ENCODE data around the gene GLYR1. TPM values are rescaled to one million over a fixed set of nuclear protein-coding genes. Genes with fewer than 3 reads are reported as not detected.

GLYR1 gene
- total and polyA plus RNA-seq, 10 of the 15 experiments (the other 5 are each of a cell fraction or from before 2014, with no cell fraction given): 7.3 to 90.2 (median 57.2) TPM

DNA sequence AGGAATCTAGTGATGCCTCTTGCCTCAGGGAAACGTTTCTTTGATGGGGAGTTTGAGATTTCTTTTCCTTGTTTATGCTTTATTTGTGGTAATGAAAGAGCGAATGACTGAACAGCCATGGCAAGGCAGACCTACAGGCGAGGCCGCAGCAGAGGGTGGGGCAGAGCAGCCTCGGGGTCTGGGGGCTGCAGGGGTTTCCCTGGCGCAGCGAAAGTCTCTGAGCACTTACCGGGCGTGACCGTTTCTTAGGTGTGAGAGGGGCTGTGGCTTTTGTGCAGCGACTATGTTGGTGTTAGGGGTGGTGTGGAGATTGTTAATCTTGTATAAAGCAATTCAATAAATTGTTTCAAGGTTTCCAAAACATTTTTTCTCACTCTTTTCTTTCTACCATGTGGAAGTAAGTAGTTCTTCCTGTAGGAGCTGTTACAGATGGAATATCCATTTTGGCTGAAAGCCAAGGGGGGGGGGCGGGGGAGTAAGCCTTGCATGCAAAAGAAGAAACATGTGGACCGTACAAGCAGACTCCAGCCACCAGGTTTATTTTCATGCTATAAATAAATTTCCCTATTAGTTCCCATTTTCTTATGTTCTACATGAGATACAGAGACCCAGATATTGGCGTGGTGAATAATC is 35.0 kb upstream of the GLYR1 start:
- in situ Hi-C loops (cut with MboI): no loop called here
- BruUV-seq (replicated peaks): no TSS peak

DNA sequence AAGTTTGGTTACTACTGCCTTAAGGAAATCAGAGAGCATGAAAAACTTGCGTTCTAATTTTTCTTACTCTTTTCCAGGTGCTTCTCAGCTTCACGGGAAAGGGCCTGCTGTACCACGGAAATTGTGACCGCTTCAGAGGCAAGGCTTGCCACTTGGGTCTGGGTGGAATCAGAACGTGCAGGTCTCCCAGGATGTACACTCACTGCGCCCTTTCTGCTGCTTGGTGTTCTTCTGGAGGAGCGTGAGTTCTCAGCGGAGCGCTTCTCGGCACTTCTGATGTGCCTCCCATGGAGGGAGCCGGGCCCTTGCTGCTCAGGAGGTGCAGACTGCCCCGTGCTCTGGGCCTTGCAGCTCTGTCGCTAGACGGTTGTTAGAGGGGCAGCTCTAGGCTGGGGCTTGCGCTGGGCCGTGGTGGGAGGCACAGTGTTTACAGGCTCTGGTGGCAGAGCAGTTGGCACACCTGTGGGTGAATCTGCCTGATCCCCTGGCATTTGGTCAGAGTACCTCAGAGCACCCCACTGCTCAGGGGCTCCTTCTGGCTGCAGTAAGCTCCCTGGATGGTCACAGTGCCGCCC is 33.0 kb upstream of the GLYR1 start:
- no peaks in the 10 kb centered on the region for H4K20me1 ChIP-seq (ENCODE audit: control insufficient read depth, insufficient read depth)
- BruUV-seq (replicated peaks): no TSS peak
- no peak for DNase-seq (ENCODE audit: low read depth, low spot score)
- in situ Hi-C loops (cut with MboI): no loop called here
- peaks cover 25 to 33% of the 10 kb centered on the region in 2 experiments for H3K36me3 ChIP-seq (ENCODE audit: control insufficient read depth in 2 of 2, insufficient read depth in 2 of 2, low read length in 1 of 2)
- no peak overlapping the region for H2AFZ ChIP-seq (ENCODE audit: control insufficient read depth, low read depth, low read length)
- H3K27me3 ChIP-seq (replicated peaks in 1 of 2; ENCODE audit: control insufficient read depth in 2 of 2, insufficient read depth in 2 of 2, low read length in 1 of 2): no peaks in the 10 kb centered on the region
- no peaks in the 10 kb centered on the region for H3K79me2 ChIP-seq (ENCODE audit: control insufficient read depth, insufficient read depth, low read length)
- WGBS (ENCODE audit: insufficient coverage, insufficient replicate concordance, low lambda C conversion rate, missing lambda C conversion rate): 95% methylated on average over 17 of the region's 17 CpGs
- no peaks in the 10 kb centered on the region for H3K9me3 ChIP-seq (replicated peaks; ENCODE audit: control insufficient read depth, insufficient read depth, low read length)
- ATAC-seq: no peak
- H3K4me3 ChIP-seq: no peak overlapping the region
- CTCF ChIA-PET: no interaction called here
- POLR2A ChIA-PET: no interaction called here
- no peaks in the 10 kb centered on the region for H3K4me1 ChIP-seq (ENCODE audit: control insufficient read depth, insufficient read depth, low read length)
- RAD21 ChIA-PET (ENCODE audit: unreplicated experiment): no interaction called here
- FAIRE-seq: no peak
- SMC1A ChIA-PET (ENCODE audit: uncharacterized antibody, unreplicated experiment): no interaction called here
- H3K27ac ChIP-seq (ENCODE audit: control insufficient read depth, insufficient read depth): no peak overlapping the region
- TF ChIP-seq IKZF2 (IDR thresholded peaks at IDR 0.05): no peak
- TF ChIP-seq, protein P1, sequence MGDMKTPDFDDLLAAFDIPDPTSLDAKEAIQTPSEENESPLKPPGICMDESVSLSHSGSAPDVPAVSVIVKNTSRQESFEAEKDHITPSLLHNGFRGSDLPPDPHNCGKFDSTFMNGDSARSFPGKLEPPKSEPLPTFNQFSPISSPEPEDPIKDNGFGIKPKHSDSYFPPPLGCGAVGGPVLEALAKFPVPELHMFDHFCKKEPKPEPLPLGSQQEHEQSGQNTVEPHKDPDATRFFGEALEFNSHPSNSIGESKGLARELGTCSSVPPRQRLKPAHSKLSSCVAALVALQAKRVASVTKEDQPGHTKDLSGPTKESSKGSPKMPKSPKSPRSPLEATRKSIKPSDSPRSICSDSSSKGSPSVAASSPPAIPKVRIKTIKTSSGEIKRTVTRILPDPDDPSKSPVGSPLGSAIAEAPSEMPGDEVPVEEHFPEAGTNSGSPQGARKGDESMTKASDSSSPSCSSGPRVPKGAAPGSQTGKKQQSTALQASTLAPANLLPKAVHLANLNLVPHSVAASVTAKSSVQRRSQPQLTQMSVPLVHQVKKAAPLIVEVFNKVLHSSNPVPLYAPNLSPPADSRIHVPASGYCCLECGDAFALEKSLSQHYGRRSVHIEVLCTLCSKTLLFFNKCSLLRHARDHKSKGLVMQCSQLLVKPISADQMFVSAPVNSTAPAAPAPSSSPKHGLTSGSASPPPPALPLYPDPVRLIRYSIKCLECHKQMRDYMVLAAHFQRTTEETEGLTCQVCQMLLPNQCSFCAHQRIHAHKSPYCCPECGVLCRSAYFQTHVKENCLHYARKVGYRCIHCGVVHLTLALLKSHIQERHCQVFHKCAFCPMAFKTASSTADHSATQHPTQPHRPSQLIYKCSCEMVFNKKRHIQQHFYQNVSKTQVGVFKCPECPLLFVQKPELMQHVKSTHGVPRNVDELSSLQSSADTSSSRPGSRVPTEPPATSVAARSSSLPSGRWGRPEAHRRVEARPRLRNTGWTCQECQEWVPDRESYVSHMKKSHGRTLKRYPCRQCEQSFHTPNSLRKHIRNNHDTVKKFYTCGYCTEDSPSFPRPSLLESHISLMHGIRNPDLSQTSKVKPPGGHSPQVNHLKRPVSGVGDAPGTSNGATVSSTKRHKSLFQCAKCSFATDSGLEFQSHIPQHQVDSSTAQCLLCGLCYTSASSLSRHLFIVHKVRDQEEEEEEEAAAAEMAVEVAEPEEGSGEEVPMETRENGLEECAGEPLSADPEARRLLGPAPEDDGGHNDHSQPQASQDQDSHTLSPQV (IDR thresholded peaks at IDR 0.05): no peak
- no peak for TF ChIP-seq ZSCAN29 (IDR thresholded peaks at IDR 0.05)
- TF ChIP-seq CHD4 (IDR thresholded peaks at IDR 0.05): no peak
- no peak for TF ChIP-seq CHD2 (IDR thresholded peaks at IDR 0.05; ENCODE audit: borderline replicate concordance, low read depth, low read length)
- no peak for TF ChIP-seq NR2C2 (IDR thresholded peaks at IDR 0.05; ENCODE audit: borderline replicate concordance, control insufficient read depth, insufficient read length, low read depth)
- TF ChIP-seq LARP7 (IDR thresholded peaks at IDR 0.05): no peak
- TF ChIP-seq, protein P2, sequence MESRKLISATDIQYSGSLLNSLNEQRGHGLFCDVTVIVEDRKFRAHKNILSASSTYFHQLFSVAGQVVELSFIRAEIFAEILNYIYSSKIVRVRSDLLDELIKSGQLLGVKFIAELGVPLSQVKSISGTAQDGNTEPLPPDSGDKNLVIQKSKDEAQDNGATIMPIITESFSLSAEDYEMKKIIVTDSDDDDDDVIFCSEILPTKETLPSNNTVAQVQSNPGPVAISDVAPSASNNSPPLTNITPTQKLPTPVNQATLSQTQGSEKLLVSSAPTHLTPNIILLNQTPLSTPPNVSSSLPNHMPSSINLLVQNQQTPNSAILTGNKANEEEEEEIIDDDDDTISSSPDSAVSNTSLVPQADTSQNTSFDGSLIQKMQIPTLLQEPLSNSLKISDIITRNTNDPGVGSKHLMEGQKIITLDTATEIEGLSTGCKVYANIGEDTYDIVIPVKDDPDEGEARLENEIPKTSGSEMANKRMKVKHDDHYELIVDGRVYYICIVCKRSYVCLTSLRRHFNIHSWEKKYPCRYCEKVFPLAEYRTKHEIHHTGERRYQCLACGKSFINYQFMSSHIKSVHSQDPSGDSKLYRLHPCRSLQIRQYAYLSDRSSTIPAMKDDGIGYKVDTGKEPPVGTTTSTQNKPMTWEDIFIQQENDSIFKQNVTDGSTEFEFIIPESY (IDR thresholded peaks at IDR 0.05): no peak
- no peak for TF ChIP-seq SREBF1 (IDR thresholded peaks at IDR 0.05; ENCODE audit: low read length)
- TF ChIP-seq TBL1XR1 (IDR thresholded peaks at IDR 0.05; ENCODE audit: low read depth, low read length): no peak
- no peak for TF ChIP-seq ZNF274 (IDR thresholded peaks at IDR 0.05; ENCODE audit: insufficient read depth, insufficient read length)
- no peak for TF ChIP-seq ATF7 (IDR thresholded peaks at IDR 0.05; ENCODE audit: low read depth)
- intact Hi-C loops (cut with micrococcal nuclease; ENCODE audit: unreplicated experiment): no loop called here
- no peak overlapping the region for H3K4me2 ChIP-seq (ENCODE audit: control insufficient read depth, insufficient read depth)
- no peak overlapping the region for H3K9ac ChIP-seq (ENCODE audit: control insufficient read depth, insufficient read depth, low read length)

More for the DNA sequence above, 35.0 kb upstream of the GLYR1 start:
- ChIA-PET CTCF (no interaction called here), SMC1A (ENCODE audit: uncharacterized antibody, unreplicated experiment) (no interaction called here), RAD21 (ENCODE audit: unreplicated experiment) (no interaction called here), POLR2A (no interaction called here)
- peaks cover 14 to 24% of the 10 kb centered on the region in 2 experiments for H3K36me3 ChIP-seq (ENCODE audit: control insufficient read depth in 2 of 2, insufficient read depth in 2 of 2, low read length in 1 of 2)
- H3K4me1 ChIP-seq (ENCODE audit: control insufficient read depth, insufficient read depth, low read length): no peaks in the 10 kb centered on the region
- H3K79me2 ChIP-seq (ENCODE audit: control insufficient read depth, insufficient read depth, low read length): no peaks in the 10 kb centered on the region
- no peak for TF ChIP-seq KDM1A (IDR thresholded peaks at IDR 0.05; ENCODE audit: borderline replicate concordance)
- no peak for TF ChIP-seq SUZ12 (IDR thresholded peaks at IDR 0.05; ENCODE audit: unreplicated experiment)
- no peaks in the 10 kb centered on the region for H4K20me1 ChIP-seq (ENCODE audit: control insufficient read depth, insufficient read depth)
- no peak overlapping the region for H3K27ac ChIP-seq (ENCODE audit: control insufficient read depth, insufficient read depth)
- H2AFZ ChIP-seq (ENCODE audit: control insufficient read depth, low read depth, low read length): no peak overlapping the region
- 76% methylated on average over 14 of the region's 14 CpGs for WGBS (ENCODE audit: insufficient coverage, insufficient replicate concordance, low lambda C conversion rate, missing lambda C conversion rate)
- H3K4me3 ChIP-seq: no peak overlapping the region
- no peaks in the 10 kb centered on the region for H3K9me3 ChIP-seq (replicated peaks; ENCODE audit: control insufficient read depth, insufficient read depth, low read length)
- DNase-seq (ENCODE audit: low read depth, low spot score): no peak
- no peak for ATAC-seq
- no peaks in the 10 kb centered on the region for H3K27me3 ChIP-seq (replicated peaks in 1 of 2; ENCODE audit: control insufficient read depth in 2 of 2, insufficient read depth in 2 of 2, low read length in 1 of 2)
- no peak for FAIRE-seq
- intact Hi-C loops (cut with micrococcal nuclease; ENCODE audit: unreplicated experiment): no loop called here
- no peak overlapping the region for H3K9ac ChIP-seq (ENCODE audit: control insufficient read depth, insufficient read depth, low read length)
- H3K4me2 ChIP-seq (ENCODE audit: control insufficient read depth, insufficient read depth): no peak overlapping the region
